Dendritic cell treated with granulocyte-macrophage colony-stimulating factor and Interleukin-4, amounts not matched to agents 40 ng/mL and 50 ng/mL, for 4 days (primary cell): ENCODE results near the gene IQSEC1.

ENCODE experiments used
- H3K27ac Mint-ChIP-seq: one replicate; pipeline ENCODE4 v1.8.0; 2022; ENCODE audit warnings: mild to moderate bottlenecking, mixed read lengths
- H3K27me3 Mint-ChIP-seq: one replicate; pipeline ENCODE4 v1.8.0; 2022; ENCODE audit warnings: mild to moderate bottlenecking, mixed read lengths
- H3K36me3 Mint-ChIP-seq: one replicate; pipeline ENCODE4 v1.8.0; 2022; ENCODE audit warnings: low read depth, mixed read lengths
- H3K4me1 Mint-ChIP-seq: one replicate; pipeline ENCODE4 v1.8.0; 2022; ENCODE audit warnings: low read depth, mixed read lengths
- H3K4me3 Mint-ChIP-seq: one replicate; pipeline ENCODE4 v1.8.0; 2022; ENCODE audit warnings: mild to moderate bottlenecking, moderate library complexity, mixed read lengths
- H3K9me3 Mint-ChIP-seq: one replicate; pipeline ENCODE4 v1.8.0; 2022; ENCODE audit warnings: mixed read lengths
- intact Hi-C: fragments of 100-400 bp; cut with micrococcal nuclease; formaldehyde crosslinking; loops from one replicate; pipeline ENCODE4 v1.15.0; 2022

Gene IQSEC1

DNA sequence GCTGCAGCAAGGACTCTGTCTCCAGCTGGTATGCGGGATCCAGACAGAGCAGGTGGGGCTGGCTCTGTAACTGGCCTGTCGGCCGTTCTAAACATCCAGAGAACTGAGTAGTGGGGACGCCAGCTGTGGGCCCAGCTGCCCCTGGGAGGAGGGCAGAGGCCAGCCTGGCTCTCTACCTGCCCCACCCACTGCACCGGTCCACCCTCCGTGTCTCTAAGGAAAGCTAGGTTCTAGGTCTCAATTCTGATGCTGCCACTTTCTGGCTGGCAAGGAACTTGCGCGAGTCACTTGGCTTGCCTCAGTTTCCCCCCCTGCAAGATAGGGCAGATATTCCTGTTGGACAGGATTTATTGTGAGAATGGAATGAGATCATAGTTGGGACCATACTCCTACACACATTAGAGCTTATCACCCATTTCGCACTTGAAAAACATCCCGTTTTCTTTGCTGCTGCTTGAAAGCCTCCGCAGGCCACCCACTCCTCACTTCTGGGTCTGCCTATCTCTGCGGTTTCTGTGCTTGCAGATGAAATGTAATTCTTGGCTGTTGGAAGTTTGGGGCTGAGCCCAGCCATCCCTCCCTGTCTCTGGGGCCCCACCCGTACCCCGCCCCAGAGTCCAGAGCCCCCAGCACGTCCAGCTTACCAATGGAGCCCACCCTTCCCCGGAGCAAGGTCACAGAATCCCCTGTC, 65.8 kb downstream of the IQSEC1 start:
- Mint-ChIP-seq H3K27ac (peak overlapping the region; percentile 96), H3K27me3 (no peaks in the 10 kb centered on the region), H3K4me3 (no peak overlapping the region), H3K4me1 (peaks cover 100% of the 10 kb centered on the region), H3K36me3 (peaks cover 56% of the 10 kb centered on the region), H3K9me3 (no peaks in the 10 kb centered on the region)
- intact Hi-C loops: no loop called here

GRCh38 chr3:13006216-13006990, 66.8 kb downstream of the IQSEC1 start:
- intact Hi-C loops: no loop called here
- Mint-ChIP-seq H3K27ac (peak overlapping the region; percentile 96), H3K36me3 (peaks cover 66% of the 10 kb centered on the region), H3K4me3 (no peak overlapping the region), H3K9me3 (no peaks in the 10 kb centered on the region), H3K4me1 (peaks cover 100% of the 10 kb centered on the region), H3K27me3 (no peaks in the 10 kb centered on the region)

DNA sequence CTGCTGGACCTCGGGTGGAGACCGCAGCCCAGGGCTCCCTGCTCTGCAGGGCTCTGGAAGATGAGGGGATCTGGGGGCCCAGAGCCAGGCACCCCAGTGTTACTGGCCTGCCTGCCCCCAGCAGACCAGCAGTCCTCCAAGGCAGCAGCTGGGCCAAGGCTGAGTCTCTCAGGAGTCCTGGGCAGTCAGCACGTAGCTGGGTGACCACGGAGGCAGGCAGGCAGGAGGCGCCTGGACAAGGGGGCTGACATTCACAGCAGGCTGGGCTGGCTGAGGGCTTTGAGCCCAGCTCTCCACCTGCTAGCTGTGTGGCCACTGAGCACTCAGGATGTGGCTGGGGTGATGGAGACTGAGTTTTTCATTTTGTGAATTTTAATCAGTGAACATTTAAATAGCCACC, 67.9 kb downstream of the IQSEC1 start:
- Mint-ChIP-seq H3K4me3 (no peak overlapping the region), H3K4me1 (peaks cover 97% of the 10 kb centered on the region), H3K36me3 (peaks cover 67% of the 10 kb centered on the region), H3K27me3 (no peaks in the 10 kb centered on the region), H3K9me3 (no peaks in the 10 kb centered on the region), H3K27ac (peak overlapping the region; percentile 96)
- intact Hi-C loops: no loop called here

- no peaks in the 10 kb centered on the region for H3K27me3 Mint-ChIP-seq
- intact Hi-C loops: no loop called here
- peak overlapping the region; percentile 96 for H3K27ac Mint-ChIP-seq
- H3K36me3 Mint-ChIP-seq: peaks cover 65% of the 10 kb centered on the region
- H3K9me3 Mint-ChIP-seq: no peaks in the 10 kb centered on the region
- peaks cover 97% of the 10 kb centered on the region for H3K4me1 Mint-ChIP-seq
- peak overlapping the region; percentile 32 for H3K4me3 Mint-ChIP-seq
Observed at GRCh38 chr3:13004376-13004775, 68.9 kb downstream of the IQSEC1 start.

GRCh38 chr3:13003608-13004007, 69.6 kb downstream of the IQSEC1 start:
- intact Hi-C loops: no loop called here
- Mint-ChIP-seq H3K36me3 (peaks cover 65% of the 10 kb centered on the region), H3K27me3 (no peaks in the 10 kb centered on the region), H3K4me3 (no peak overlapping the region), H3K9me3 (no peaks in the 10 kb centered on the region), H3K27ac (peak overlapping the region; percentile 96), H3K4me1 (peaks cover 97% of the 10 kb centered on the region)

DNA sequence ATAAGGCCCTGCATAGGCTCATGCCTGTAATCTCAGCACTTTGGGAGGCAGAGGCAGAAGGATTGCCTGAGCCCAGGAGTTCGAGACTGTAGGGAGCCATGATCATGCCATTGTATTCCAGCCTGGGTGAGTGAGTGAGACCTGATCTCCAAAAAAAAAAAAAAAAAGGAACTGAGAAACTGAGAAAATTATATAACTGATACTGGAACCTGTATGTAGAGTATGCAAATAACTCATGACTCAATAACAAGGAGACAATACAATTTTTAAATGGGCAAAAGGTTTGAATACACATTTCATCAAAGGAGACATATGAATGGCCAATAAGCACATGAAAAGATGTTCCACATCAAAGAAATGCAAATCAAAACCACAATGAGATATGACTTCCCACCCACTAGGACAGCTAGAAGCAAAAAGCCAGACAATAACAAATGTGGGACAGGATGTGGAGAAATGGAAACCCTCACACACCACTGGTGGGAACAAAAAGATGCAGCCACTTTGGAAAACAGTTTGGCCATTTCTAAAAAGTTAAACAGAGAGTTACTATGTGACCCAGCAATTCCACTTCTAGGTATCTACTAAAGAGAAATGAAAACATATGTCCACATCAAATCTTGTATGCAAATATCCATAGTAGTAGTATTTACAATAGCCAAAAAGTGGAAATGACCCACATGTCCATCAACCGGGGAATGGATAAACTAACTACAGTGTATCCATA, 70.7 kb downstream of the IQSEC1 start:
- Mint-ChIP-seq H3K27ac (peak overlapping the region; percentile 96), H3K9me3 (no peaks in the 10 kb centered on the region), H3K36me3 (peaks cover 64% of the 10 kb centered on the region), H3K27me3 (no peaks in the 10 kb centered on the region), H3K4me3 (no peak overlapping the region), H3K4me1 (peaks cover 95% of the 10 kb centered on the region)
- intact Hi-C loops: no loop called here

- intact Hi-C loops: loop anchor here (1.0 kb wide), 1 partner anchor 13 kb away; no protein-coding TSS in a partner anchor
- H3K27me3 Mint-ChIP-seq: no peaks in the 10 kb centered on the region
- peak overlapping the region; percentile 50 for H3K4me3 Mint-ChIP-seq
- peaks cover 86% of the 10 kb centered on the region for H3K4me1 Mint-ChIP-seq
- H3K9me3 Mint-ChIP-seq: no peaks in the 10 kb centered on the region
- peak overlapping the region; percentile 89 for H3K27ac Mint-ChIP-seq
- peaks cover 68% of the 10 kb centered on the region for H3K36me3 Mint-ChIP-seq
Observed at GRCh38 chr3:12999147-13000140, 73.8 kb downstream of the IQSEC1 start.

DNA sequence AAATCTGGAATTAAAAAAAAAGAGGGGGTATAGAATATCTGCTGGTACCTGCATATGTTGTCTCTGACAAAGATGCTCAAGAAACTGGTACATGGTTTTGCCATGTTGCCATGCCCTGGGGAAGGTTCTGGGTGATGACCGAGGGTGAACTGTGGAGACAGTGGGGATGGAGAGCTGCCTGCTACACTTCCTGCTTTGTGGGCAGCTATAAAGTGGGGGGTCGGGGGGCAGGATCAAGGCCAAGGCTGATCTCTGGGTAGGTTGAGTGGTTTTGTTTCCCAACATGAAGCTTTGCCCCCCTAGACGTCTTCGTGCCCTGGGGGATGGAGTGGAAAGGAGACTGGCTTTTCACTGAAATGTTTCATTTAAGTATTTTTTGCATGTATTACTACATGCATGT, 74.6 kb downstream of the IQSEC1 start:
- intact Hi-C loops: loop anchor here (1.0 kb wide), 1 partner anchor 14 kb away; no protein-coding TSS in a partner anchor
- Mint-ChIP-seq H3K4me1 (peaks cover 78% of the 10 kb centered on the region), H3K36me3 (peaks cover 69% of the 10 kb centered on the region), H3K4me3 (peak overlapping the region; percentile 9), H3K9me3 (no peaks in the 10 kb centered on the region), H3K27me3 (no peaks in the 10 kb centered on the region), H3K27ac (peak overlapping the region; percentile 89)

GRCh38 chr3:12997387-12997786, 75.8 kb downstream of the IQSEC1 start:
- Mint-ChIP-seq H3K4me1 (peaks cover 77% of the 10 kb centered on the region), H3K36me3 (peaks cover 67% of the 10 kb centered on the region)
- intact Hi-C loops: no loop called here

GRCh38 chr3:12996181-12996506, 77.1 kb downstream of the IQSEC1 start:
- peak overlapping the region; percentile 82 for H3K27ac Mint-ChIP-seq
- peaks cover 77% of the 10 kb centered on the region for H3K4me1 Mint-ChIP-seq
- no peaks in the 10 kb centered on the region for H3K27me3 Mint-ChIP-seq
- intact Hi-C loops: no loop called here
- no peaks in the 10 kb centered on the region for H3K9me3 Mint-ChIP-seq
- H3K36me3 Mint-ChIP-seq: peaks cover 63% of the 10 kb centered on the region
- H3K4me3 Mint-ChIP-seq: no peak overlapping the region

More at GRCh38 chr3:12997387-12997786, 75.8 kb downstream of the IQSEC1 start:
- H3K27me3 Mint-ChIP-seq: no peaks in the 10 kb centered on the region
- H3K4me3 Mint-ChIP-seq: no peak overlapping the region
- no peaks in the 10 kb centered on the region for H3K9me3 Mint-ChIP-seq
- H3K27ac Mint-ChIP-seq: no peak overlapping the region

DNA sequence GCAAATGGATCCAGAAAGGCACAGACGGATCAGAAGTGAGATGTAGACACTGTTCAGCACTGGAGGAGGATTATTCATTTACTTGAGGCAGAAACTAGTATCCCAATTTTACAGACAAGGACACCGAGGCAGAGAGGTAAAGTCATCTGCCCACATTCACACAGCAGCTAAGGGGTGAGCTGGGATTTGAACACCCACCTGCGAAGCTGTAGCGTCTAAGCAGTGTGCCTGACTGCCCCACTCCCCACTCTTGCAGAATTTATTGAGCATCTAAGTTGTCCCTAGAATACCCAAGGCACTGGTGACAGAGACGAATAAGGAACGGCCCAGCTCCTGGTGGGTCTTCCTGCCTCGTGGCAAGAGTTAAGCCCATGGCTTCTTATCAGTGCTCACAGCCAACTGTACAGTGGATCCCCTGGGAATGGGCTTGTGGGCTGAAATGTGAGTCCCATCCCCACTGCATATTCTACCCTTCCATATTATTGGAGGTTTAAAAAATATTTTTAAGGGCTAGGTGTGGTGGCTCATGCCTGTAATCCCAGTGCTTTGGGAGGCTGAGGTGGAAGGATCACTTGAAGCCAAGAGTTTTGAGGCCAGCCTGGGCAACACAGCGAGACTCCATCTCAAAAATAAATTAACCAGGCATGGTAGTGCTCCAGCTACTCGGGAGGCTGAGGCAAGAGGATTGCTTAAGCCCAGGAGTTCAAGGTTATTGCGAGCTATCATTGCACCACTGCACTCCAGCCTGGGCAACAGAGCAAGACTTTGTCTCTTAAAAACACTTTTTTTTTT, 77.6 kb downstream of the IQSEC1 start:
- Mint-ChIP-seq H3K4me1 (peaks cover 80% of the 10 kb centered on the region), H3K27ac (peak overlapping the region; percentile 82), H3K4me3 (peak overlapping the region; percentile 90), H3K9me3 (no peaks in the 10 kb centered on the region), H3K36me3 (peaks cover 64% of the 10 kb centered on the region), H3K27me3 (no peaks in the 10 kb centered on the region)
- intact Hi-C loops: loop anchor here (1.0 kb wide), 1 partner anchor 11 kb away; no protein-coding TSS in a partner anchor

GRCh38 chr3:12994607-12995388, 78.4 kb downstream of the IQSEC1 start:
- intact Hi-C loops: loop anchor here (1.0 to 5.0 kb wide), 2 partner anchors 10 to 37 kb away; no protein-coding TSS in a partner anchor
- peak overlapping the region; percentile 90 for H3K4me3 Mint-ChIP-seq
- no peaks in the 10 kb centered on the region for H3K27me3 Mint-ChIP-seq

More at GRCh38 chr3:12994607-12995388, 78.4 kb downstream of the IQSEC1 start:
- H3K4me1 Mint-ChIP-seq: peaks cover 80% of the 10 kb centered on the region
- no peaks in the 10 kb centered on the region for H3K9me3 Mint-ChIP-seq
- H3K36me3 Mint-ChIP-seq: peaks cover 64% of the 10 kb centered on the region
- H3K27ac Mint-ChIP-seq: peak overlapping the region; percentile 82
